Spleen (tissue), 11 donors: Measurements from ENCODE around the gene CLBA1. TPM values are rescaled to one million over a fixed set of nuclear protein-coding genes. Genes with fewer than 3 reads are reported as not detected.
A peak's percentile ranks its signal among the peaks of the same experiment; 100 is the strongest.

Experiments
- DNase-seq: peaks from one replicate; pipeline ENCODE4 v3.0.0-alpha.2; 2020
- H3K27ac ChIP-seq, 8 donors: fragments of 200-600 bp; sonication (generic) in 7 of 8; 1 replicate in 4 of 8; 2 replicates in 4 of 8; pipeline versions ENCODE4 v1.5.0 to v1.8.0; 2016 to 2021; ENCODE audit warnings: inconsistent platforms in 4 of 8, mild to moderate bottlenecking in 4 of 8, moderate library complexity in 1 of 8
- H3K27me3 ChIP-seq, 7 donors: fragments of 200-600 bp; sonication (generic) in 6 of 7; replicated peaks in 1 of 7; 1 replicate in 4 of 7; 2 replicates in 3 of 7; pipeline versions ENCODE4 v1.5.0 to v1.8.0; 2016 to 2021; ENCODE audit warnings: inconsistent platforms in 3 of 7, mild to moderate bottlenecking in 1 of 7
- H3K36me3 ChIP-seq, 6 donors: fragments of 200-600 bp; sonication (generic) in 5 of 6; 1 replicate in 4 of 6; 2 replicates in 2 of 6; pipeline versions ENCODE4 v1.5.0 to v1.8.0; 2016 to 2021; ENCODE audit warnings: inconsistent platforms in 2 of 6
- H3K4me1 ChIP-seq, 6 donors: fragments of 200-600 bp; sonication (generic) in 5 of 6; 1 replicate in 3 of 6; 2 replicates in 3 of 6; pipeline versions ENCODE4 v1.5.0 to v1.8.0; 2016 to 2021; ENCODE audit warnings: inconsistent platforms in 3 of 6
- H3K4me3 ChIP-seq, 8 donors: fragments of 200-600 bp; sonication (generic) in 7 of 8; 1 replicate in 4 of 8; 2 replicates in 4 of 8; pipeline versions ENCODE4 v1.5.0 to v1.8.0; 2016 to 2021; ENCODE audit warnings: inconsistent platforms in 4 of 8, mild to moderate bottlenecking in 4 of 8, moderate library complexity in 2 of 8
- H3K9me3 ChIP-seq, 8 donors: fragments of 200-600 bp; sonication (generic) in 7 of 8; 1 replicate in 4 of 8; 2 replicates in 4 of 8; pipeline versions ENCODE4 v1.5.0 to v1.8.0; 2016 to 2021; ENCODE audit warnings: inconsistent platforms in 4 of 8
- CTCF ChIP-seq, 11 experiments: fragments of 200-600 bp in 7 of 11; fragments of 450-650 bp in 4 of 11; sonication (generic) in 4 of 11; IDR thresholded peaks in 8 of 11; conservative IDR thresholded peaks in 3 of 11; 1 replicate in 7 of 11; 2 replicates in 4 of 11; pipeline versions ENCODE4 v1.4.0 to v1.8.0; 2016 to 2021; ENCODE audit warnings: antibody characterized with exemption in 11 of 11, inconsistent platforms in 4 of 11, mild to moderate bottlenecking in 1 of 11
- POLR2A ChIP-seq, 3 donors: fragments of 450-650 bp; IDR thresholded peaks; one replicate each; pipeline ENCODE4 v1.5.1; 2017; ENCODE audit warnings: antibody characterized with exemption in 3 of 3, mild to moderate bottlenecking in 1 of 3
- POLR2AphosphoS5 ChIP-seq, 3 donors: sonication (generic); formaldehyde crosslinking; IDR thresholded peaks; one replicate each; pipeline ENCODE4 v1.5.1; 2017; ENCODE audit warnings: antibody characterized with exemption in 3 of 3
- WGBS, 5 donors: extraction: QIAGEN DNeasy Blood & Tissue Kit in 3 of 5; methylation state at CpG; one replicate each; pipeline versions ENCODE4 v1.1.5 to v1.1.7; 2013 to 2018; 5-methylcytosine and 5-hydroxymethylcytosine counted together
- intact Hi-C: fragments of 100-400 bp; cut with DNase I; formaldehyde crosslinking; loops from one replicate; pipeline ENCODE4 v1.15.0; 2023; ENCODE audit warnings: low total_unique reads
- polyA plus RNA-seq, 3 donors: library from polyadenylated mRNA; stranded (reverse); fragments of 200-250 nt; gene quantifications; one replicate each; pipeline ENCODE4 v1.2.1, GENCODE V29; 2013
- total RNA-seq, 7 donors: library from RNA; depleted of rRNA in 3 of 7; stranded (reverse); fragments of >200 nt in 3 of 7; fragmentation: NEBNext Ultra II Directional in 4 of 7; extraction: Animal tissue kit (Norgen Biotek cat#: 25700) in 4 of 7; gene quantifications; one replicate each; pipeline versions ENCODE4 v1.1.0 to v1.2.1, GENCODE V29; 2016 to 2021
- donor health status: healthy with polysubstance abuse.
- donor health status: DM: no; HTN: no; CAD: no; lungs with moderate emphysema.
- donor health status: DM: no; HTN: no; CAD: no.
- donor health status: Bipolar disorder and iron deficiency.
- donor health status: healthy.
- donor health status: DM: no; HTN: no; CAD: no.
- donor health status: DM: yes; HTN: yes; CAD: no.

Gene CLBA1
- total and polyA plus RNA-seq, 10 donors, result 1.7 to 4.3 (median 3.7) TPM

GRCh38 chr14:104973385-104974145 lies 12.0 kb upstream of the CLBA1 start:
- peaks cover 0 to 88% (median 40%) of the 10 kb centered on the region in 7 donors for H3K27me3 ChIP-seq
- no peaks in the 10 kb centered on the region for H3K9me3 ChIP-seq
- intact Hi-C loops, result no loop called here
- peaks cover 9 to 56% (median 35%) of the 10 kb centered on the region in 6 donors for H3K4me1 ChIP-seq
- H3K4me3 ChIP-seq, result no peak overlapping the region
- 41 to 78% (median 68%) methylated on average over 13 to 23 of the region's 23 CpGs for WGBS, 5 donors
- TF ChIP-seq CTCF (IDR thresholded peaks at IDR 0.05 in 8 of 11, conservative IDR thresholded peaks at IDR 0.05 in 3 of 11) (no peak), POLR2A (IDR thresholded peaks at IDR 0.05) (no peak), POLR2AphosphoS5 (IDR thresholded peaks at IDR 0.05) (no peak)
- no peaks in the 10 kb centered on the region for H3K36me3 ChIP-seq
- H3K27ac ChIP-seq, result peak overlapping the region in 3 of 8 donors; percentile 6 to 26 (median 8)
- DNase-seq, result peak; percentile 72

- Histone ChIP-seq H3K4me3 (no peak overlapping the region), H3K4me1 (peaks cover 9 to 55% (median 35%) of the 10 kb centered on the region in 6 donors), H3K27ac (peak overlapping the region in 1 of 8 donors; percentile 26), H3K9me3 (no peaks in the 10 kb centered on the region), H3K27me3 (peaks cover 0 to 88% (median 43%) of the 10 kb centered on the region in 7 donors), H3K36me3 (no peaks in the 10 kb centered on the region)
- peak; percentile 67 for DNase-seq
- WGBS, 5 donors, result 71 to 86% (median 81%) methylated on average over 13 of the region's 13 CpGs
- no peak for TF ChIP-seq POLR2A (IDR thresholded peaks at IDR 0.05)
- no peak for TF ChIP-seq POLR2AphosphoS5 (IDR thresholded peaks at IDR 0.05)
- TF ChIP-seq CTCF (IDR thresholded peaks at IDR 0.05 in 8 of 11, conservative IDR thresholded peaks at IDR 0.05 in 3 of 11), result no peak
- intact Hi-C loops, result no loop called here
Observed at GRCh38 chr14:104974146-104974541, 11.4 kb upstream of the CLBA1 start.

GRCh38 chr14:104974665-104975390 lies 10.8 kb upstream of the CLBA1 start:
- Histone ChIP-seq H3K36me3 (no peaks in the 10 kb centered on the region), H3K4me1 (peaks cover 9 to 55% (median 34%) of the 10 kb centered on the region in 6 donors), H3K9me3 (no peaks in the 10 kb centered on the region), H3K27ac (no peak overlapping the region), H3K27me3 (peaks cover 0 to 84% (median 42%) of the 10 kb centered on the region in 7 donors), H3K4me3 (no peak overlapping the region)
- WGBS, 5 donors, result 89 to 93% (median 91%) methylated on average over 11 to 14 of the region's 14 CpGs
- TF ChIP-seq CTCF (IDR thresholded peaks at IDR 0.05 in 8 of 11, conservative IDR thresholded peaks at IDR 0.05 in 3 of 11) (no peak), POLR2A (IDR thresholded peaks at IDR 0.05) (no peak), POLR2AphosphoS5 (IDR thresholded peaks at IDR 0.05) (no peak)
- peak; percentile 72 for DNase-seq
- intact Hi-C loops, result no loop called here
